Vagina (tissue), 2 donors: ENCODE results near the gene KRTAP5-2.

Experiments used
- POLR2A ChIP-seq, 2 donors: fragments of 450-650 bp; IDR thresholded peaks; one replicate each; pipeline ENCODE4 v1.6.1; 2017; ENCODE audit warnings: antibody characterized with exemption in 2 of 2, mild to moderate bottlenecking in 2 of 2, moderate library complexity in 2 of 2
- POLR2AphosphoS5 ChIP-seq, 2 donors: sonication (generic); formaldehyde crosslinking; IDR thresholded peaks; one replicate each; pipeline ENCODE4 v1.9.0; 2017; ENCODE audit warnings: antibody characterized with exemption in 2 of 2, mild to moderate bottlenecking in 2 of 2, low read depth in 1 of 2; ENCODE audit not compliant: insufficient read depth in 1 of 2
- TF ChIP-seq, protein P1 (sequence below), 3 experiments: fragments of 450-650 bp in 2 of 3; fragments of 200-600 bp in 1 of 3; sonication (generic) in 1 of 3; IDR thresholded peaks; one replicate each; pipeline ENCODE4 v1.5.1; 2017 to 2019; ENCODE audit warnings: antibody characterized with exemption in 3 of 3, mild to moderate bottlenecking in 2 of 3, moderate library complexity in 2 of 3

DNA sequence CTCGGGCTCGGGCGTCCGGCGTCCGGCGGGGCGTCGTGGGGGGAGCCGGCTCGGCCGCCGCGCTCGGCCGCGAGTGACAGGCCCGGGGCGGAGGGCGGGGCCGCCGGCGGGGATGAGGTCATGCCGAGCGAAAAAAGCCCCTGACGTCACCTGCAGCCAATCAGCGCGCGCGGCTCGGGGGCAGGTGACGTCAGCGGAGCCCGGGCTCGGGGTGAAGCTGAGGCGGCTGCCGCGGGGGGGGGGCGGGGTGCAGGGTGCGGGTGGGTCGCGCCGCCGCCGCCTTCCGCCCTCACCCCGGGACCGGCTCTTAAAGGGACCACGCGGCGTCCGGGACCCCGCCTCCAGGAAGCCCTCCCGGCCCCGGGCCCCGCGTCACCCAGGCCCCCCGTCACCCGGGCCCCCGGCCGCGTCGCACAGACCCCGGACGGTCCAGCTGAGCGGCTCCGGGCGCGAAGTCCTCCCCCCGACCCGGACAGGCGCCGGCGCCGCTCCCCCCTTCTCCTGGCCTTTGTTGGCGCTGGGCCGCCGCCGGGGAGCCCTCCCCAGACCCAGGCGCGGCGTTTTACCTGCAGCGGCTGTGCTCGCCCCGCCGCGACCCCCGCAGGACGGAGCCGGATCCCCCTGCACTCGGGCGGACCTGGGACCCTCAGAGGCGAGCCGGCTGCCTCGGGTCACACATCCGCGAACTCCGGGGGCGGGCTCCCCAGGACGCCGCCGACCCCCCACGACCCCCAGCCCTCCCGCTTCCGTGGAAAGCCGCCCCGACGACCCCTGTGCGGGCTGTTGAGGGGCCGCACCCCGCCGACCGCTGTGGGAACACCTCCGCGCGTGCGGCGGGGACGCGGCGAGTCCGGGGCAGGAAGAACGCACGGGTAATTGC lies 25.7 kb downstream of the KRTAP5-2 start, which contains the start of gene DUSP8:
- TF ChIP-seq, protein P1, sequence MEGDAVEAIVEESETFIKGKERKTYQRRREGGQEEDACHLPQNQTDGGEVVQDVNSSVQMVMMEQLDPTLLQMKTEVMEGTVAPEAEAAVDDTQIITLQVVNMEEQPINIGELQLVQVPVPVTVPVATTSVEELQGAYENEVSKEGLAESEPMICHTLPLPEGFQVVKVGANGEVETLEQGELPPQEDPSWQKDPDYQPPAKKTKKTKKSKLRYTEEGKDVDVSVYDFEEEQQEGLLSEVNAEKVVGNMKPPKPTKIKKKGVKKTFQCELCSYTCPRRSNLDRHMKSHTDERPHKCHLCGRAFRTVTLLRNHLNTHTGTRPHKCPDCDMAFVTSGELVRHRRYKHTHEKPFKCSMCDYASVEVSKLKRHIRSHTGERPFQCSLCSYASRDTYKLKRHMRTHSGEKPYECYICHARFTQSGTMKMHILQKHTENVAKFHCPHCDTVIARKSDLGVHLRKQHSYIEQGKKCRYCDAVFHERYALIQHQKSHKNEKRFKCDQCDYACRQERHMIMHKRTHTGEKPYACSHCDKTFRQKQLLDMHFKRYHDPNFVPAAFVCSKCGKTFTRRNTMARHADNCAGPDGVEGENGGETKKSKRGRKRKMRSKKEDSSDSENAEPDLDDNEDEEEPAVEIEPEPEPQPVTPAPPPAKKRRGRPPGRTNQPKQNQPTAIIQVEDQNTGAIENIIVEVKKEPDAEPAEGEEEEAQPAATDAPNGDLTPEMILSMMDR (IDR thresholded peaks at IDR 0.05), result no peak
- peak in 1 of 2 donors; percentile 11 for TF ChIP-seq POLR2A (IDR thresholded peaks at IDR 0.05)
- TF ChIP-seq POLR2AphosphoS5 (IDR thresholded peaks at IDR 0.05; ENCODE audit: insufficient read depth in 1 of 2, low read depth in 1 of 2), result no peak
